H54 (cell line): ENCODE data around the gene NOB1.
A peak's percentile ranks its signal among the peaks of the same experiment; 100 is the strongest.

Experiments used
- DNase-seq: peaks from one replicate; pipeline ENCODE4 v3.0.0; 2011; ENCODE audit warnings: low spot score, mixed read lengths; ENCODE audit not compliant: insufficient read length
- FAIRE-seq: peaks from 3 replicates; lab custom pipeline; 2011; peaks lifted over from hg19 to GRCh38; lab: Jason Lieb, UNC
- POLR2A ChIP-seq: IDR thresholded peaks from 2 replicates; pipeline ENCODE4 v1.6.1; 2011; ENCODE audit warnings: low read depth, mild to moderate bottlenecking, low read length

The NOB1 gene

GRCh38 chr16:69701452-69701851 is 53.3 kb downstream of the NOB1 start:
- DNase-seq, result no peak
- FAIRE-seq, result no peak
- no peak for TF ChIP-seq POLR2A

- DNase-seq, result no peak
- TF ChIP-seq POLR2A, result no peak
- FAIRE-seq, result no peak
Measured at GRCh38 chr16:69699915-69700314, 54.8 kb downstream of the NOB1 start.

DNA sequence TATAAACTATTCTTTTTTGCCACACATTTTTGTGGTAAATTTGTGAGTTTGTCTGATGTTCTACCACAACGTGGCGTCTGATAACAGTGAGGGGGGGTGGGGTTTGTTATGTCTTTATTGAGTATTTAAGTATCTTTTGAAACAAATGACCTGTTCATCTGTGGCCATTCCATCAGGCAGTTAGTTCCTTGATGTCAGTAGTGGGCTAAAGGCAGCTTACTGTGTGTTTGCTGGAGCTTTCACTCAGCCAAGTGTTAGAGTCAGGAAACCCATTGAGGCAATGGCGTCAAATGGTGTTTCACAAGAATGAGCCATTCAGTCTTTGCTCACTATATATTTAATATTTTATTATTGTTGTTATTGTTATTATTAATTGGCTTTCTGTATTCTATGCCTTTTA is 56.3 kb downstream of the NOB1 start:
- TF ChIP-seq POLR2A, result no peak
- FAIRE-seq (no peak), DNase-seq (no peak)

DNA sequence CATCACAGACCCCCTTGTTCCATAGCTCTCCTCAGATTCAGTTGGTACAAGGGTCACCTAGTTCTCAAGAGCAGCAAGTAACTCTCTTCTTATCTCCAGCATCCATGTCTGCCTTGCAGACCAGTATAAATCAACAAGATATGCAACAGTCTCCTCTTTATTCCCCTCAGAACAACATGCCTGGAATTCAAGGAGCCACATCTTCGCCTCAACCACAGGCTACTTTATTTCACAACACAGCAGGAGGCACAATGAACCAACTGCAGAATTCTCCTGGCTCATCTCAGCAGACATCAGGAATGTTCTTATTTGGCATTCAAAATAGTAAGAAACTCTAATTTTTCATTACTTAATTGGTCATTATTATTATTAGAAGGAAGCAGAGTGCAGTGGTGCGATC is 60.8 kb downstream of the NOB1 start:
- FAIRE-seq (no peak), DNase-seq (no peak)
- no peak for TF ChIP-seq POLR2A

DNA sequence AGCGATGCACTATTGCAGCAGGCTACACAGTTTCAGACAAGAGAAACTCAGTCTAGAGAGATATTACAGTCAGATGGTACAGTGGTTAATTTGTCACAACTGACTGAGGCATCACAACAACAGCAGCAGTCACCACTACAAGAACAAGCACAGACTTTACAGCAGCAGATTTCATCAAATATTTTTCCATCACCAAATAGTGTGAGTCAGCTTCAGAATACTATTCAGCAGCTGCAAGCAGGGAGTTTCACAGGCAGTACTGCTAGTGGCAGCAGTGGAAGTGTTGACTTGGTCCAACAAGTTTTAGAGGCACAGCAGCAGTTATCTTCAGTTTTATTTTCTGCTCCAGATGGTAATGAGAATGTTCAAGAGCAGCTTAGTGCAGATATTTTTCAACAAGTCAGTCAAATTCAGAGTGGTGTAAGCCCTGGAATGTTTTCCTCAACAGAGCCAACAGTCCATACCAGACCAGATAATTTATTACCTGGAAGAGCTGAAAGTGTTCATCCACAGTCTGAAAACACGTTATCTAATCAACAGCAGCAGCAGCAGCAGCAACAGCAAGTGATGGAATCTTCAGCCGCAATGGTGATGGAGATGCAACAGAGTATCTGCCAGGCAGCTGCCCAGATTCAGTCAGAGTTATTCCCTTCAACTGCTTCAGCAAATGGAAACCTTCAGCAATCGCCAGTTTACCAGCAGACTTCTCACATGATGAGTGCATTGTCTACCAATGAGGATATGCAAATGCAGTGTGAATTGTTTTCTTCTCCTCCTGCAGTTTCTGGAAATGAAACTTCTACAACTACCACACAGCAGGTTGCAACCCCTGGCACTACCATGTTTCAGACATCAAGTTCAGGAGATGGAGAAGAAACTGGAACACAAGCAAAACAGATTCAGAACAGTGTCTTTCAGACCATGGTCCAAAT is 62.5 kb downstream of the NOB1 start:
- DNase-seq (no peak), FAIRE-seq (peak; percentile 11)
- TF ChIP-seq POLR2A, result no peak
